B cell (primary cell): ENCODE data around the gene CTSK. TPM values are rescaled to one million over a fixed set of nuclear protein-coding genes. Genes with fewer than 3 reads are reported as not detected.

Experiments
- ATAC-seq: fragments of 200-7000 bp; cut with Tn5 transposase; one replicate; pipeline ENCODE4 v1.10.0; 2021; ENCODE audit warnings: low read depth, mild to moderate bottlenecking, moderate number of reproducible peaks, moderate library complexity
- CTCF ChIA-PET: fragments of 350-600 bp; sonication (Branson Sonifier 250); formaldehyde crosslinking; loops from one replicate; lab custom pipeline; 2021; ENCODE audit warnings: antibody characterized with exemption, inconsistent platforms; lab: Charles Lee
- POLR2A ChIA-PET: fragments of 350-600 bp; sonication (Branson Sonifier 250); formaldehyde crosslinking; loops from one replicate; lab custom pipeline; 2021; ENCODE audit warnings: antibody characterized with exemption; lab: Charles Lee
- DNase-seq: peaks from one replicate; pipeline ENCODE4 v3.0.0; 2013
- H2AFZ ChIP-seq: 2 replicates; pipeline ENCODE4 v1.6.1; 2012; ENCODE audit warnings: mild to moderate bottlenecking, low read depth, low read length; ENCODE audit not compliant: insufficient read depth, poor library complexity, severe bottlenecking
- H3K27ac ChIP-seq, 2 donors: 1 replicate in 1 of 2; 2 replicates in 1 of 2; pipeline ENCODE4 v1.5.1; 2012 to 2013; ENCODE audit warnings: low read length in 2 of 2, mild to moderate bottlenecking in 2 of 2, moderate library complexity in 1 of 2
- H3K27me3 ChIP-seq, 4 experiments: fragments of 200-600 bp in 1 of 4; sonication (generic) in 1 of 4; replicated peaks in 1 of 4; 1 replicate in 2 of 4; 2 replicates in 2 of 4; pipeline versions ENCODE4 v1.6.1 to v1.7.0; 2013 to 2016; ENCODE audit warnings: low read length in 3 of 4, mild to moderate bottlenecking in 2 of 4, mixed read lengths in 1 of 4, moderate library complexity in 1 of 4; ENCODE audit not compliant: insufficient read depth in 4 of 4, control insufficient read depth in 3 of 4; ENCODE audit errors: control extremely low read depth in 1 of 4
- H3K36me3 ChIP-seq, 2 experiments: replicated peaks in 1 of 2; 1 replicate in 1 of 2; 2 replicates in 1 of 2; pipeline versions ENCODE4 v1.6.1 to v1.7.1; 2013; ENCODE audit warnings: low read length in 1 of 2; ENCODE audit not compliant: insufficient read depth in 2 of 2, control insufficient read depth in 1 of 2; ENCODE audit errors: control extremely low read depth in 1 of 2, extremely low read depth in 1 of 2
- H3K4me1 ChIP-seq, 2 donors: fragments of 200-600 bp in 1 of 2; sonication (generic) in 1 of 2; 1 replicate in 1 of 2; 2 replicates in 1 of 2; pipeline versions ENCODE4 v1.5.1 to v1.6.1; 2013 to 2017; ENCODE audit warnings: low read length in 2 of 2; ENCODE audit not compliant: control insufficient read depth in 2 of 2, insufficient read depth in 2 of 2
- H3K4me2 ChIP-seq: replicated peaks from 2 replicates; pipeline ENCODE3; 2012; ENCODE audit warnings: mild to moderate bottlenecking, low read depth, low read length; ENCODE audit not compliant: poor library complexity, severe bottlenecking
- H3K4me3 ChIP-seq, 5 experiments: fragments of 200-600 bp in 1 of 5; sonication (generic) in 1 of 5; 1 replicate in 3 of 5; 2 replicates in 2 of 5; pipeline versions ENCODE4 v1.5.1 to v1.7.0; 2011 to 2016; ENCODE audit warnings: low read length in 4 of 5, mild to moderate bottlenecking in 4 of 5, low read depth in 2 of 5, control low read depth in 1 of 5, moderate library complexity in 1 of 5; ENCODE audit not compliant: insufficient read depth in 1 of 5; ENCODE audit errors: control extremely low read depth in 1 of 5, extremely low read depth in 1 of 5
- H3K79me2 ChIP-seq: fragments of 200-600 bp; sonication (generic); one replicate; pipeline ENCODE4 v1.6.0; 2016; ENCODE audit warnings: low read length; ENCODE audit not compliant: control insufficient read depth, insufficient read depth
- H3K9ac ChIP-seq: fragments of 200-600 bp; sonication (generic); 2 replicates; pipeline ENCODE4 v1.6.1; 2017; ENCODE audit warnings: mild to moderate bottlenecking, low read length, moderate library complexity
- H3K9me3 ChIP-seq, 3 donors: one replicate each; pipeline versions ENCODE4 v1.6.1 to v1.7.1; 2013; ENCODE audit warnings: low read length in 2 of 3; ENCODE audit not compliant: control insufficient read depth in 2 of 3, insufficient read depth in 1 of 3; ENCODE audit errors: control extremely low read depth in 1 of 3
- H4K20me1 ChIP-seq: 2 replicates; pipeline ENCODE4 v1.6.0; 2012; ENCODE audit warnings: mild to moderate bottlenecking, low read length; ENCODE audit not compliant: insufficient read depth, control insufficient read depth, poor library complexity, severe bottlenecking
- H3K27ac Mint-ChIP-seq: one replicate; pipeline ENCODE4 v1.8.0; 2021; ENCODE audit warnings: mixed read lengths
- H3K27me3 Mint-ChIP-seq: one replicate; pipeline ENCODE4 v1.8.0; 2021; ENCODE audit warnings: mixed read lengths
- H3K4me1 Mint-ChIP-seq: one replicate; pipeline ENCODE4 v1.8.0; 2021; ENCODE audit warnings: mixed read lengths
- H3K4me3 Mint-ChIP-seq: one replicate; pipeline ENCODE4 v1.8.0; 2021; ENCODE audit warnings: mixed read lengths
- H3K9me3 Mint-ChIP-seq: one replicate; pipeline ENCODE4 v1.8.0; 2022; ENCODE audit warnings: mixed read lengths; ENCODE audit not compliant: insufficient read depth
- EZH2 ChIP-seq: IDR thresholded peaks from 2 replicates; pipeline ENCODE4 v1.6.1; 2012; ENCODE audit warnings: borderline replicate concordance, low read depth, mild to moderate bottlenecking, moderate library complexity, low read length; ENCODE audit not compliant: insufficient read depth, poor library complexity, severe bottlenecking
- WGBS: methylation state at CpG from one replicate; pipeline ENCODE4 v1.1.5; 2013; ENCODE audit warnings: missing lambda C conversion rate; ENCODE audit not compliant: insufficient coverage; 5-methylcytosine and 5-hydroxymethylcytosine counted together
- intact Hi-C: fragments of 100-400 bp; cut with micrococcal nuclease; formaldehyde crosslinking; loops from one replicate; pipeline ENCODE4 v1.10.0; 2022
- polyA plus RNA-seq: library from polyadenylated mRNA; depleted of rRNA; stranded (reverse); fragments of >200 nt; gene quantifications from 2 replicates; pipeline ENCODE4 v1.2.3, GENCODE V29; 2012
- total RNA-seq, 2 donors: library from RNA; stranded (reverse); fragments of 120-200 nt in 1 of 2; gene quantifications; 1 replicate in 1 of 2; 2 replicates in 1 of 2; pipeline versions ENCODE4 v1.2.3 to v1.2.4, GENCODE V29; 2013 to 2022
- TF ChIP-seq, protein P1 (sequence below): fragments of 200-600 bp; IDR thresholded peaks from one replicate; pipeline ENCODE4 v1.8.0; 2022; ENCODE audit warnings: antibody characterized with exemption, mild to moderate bottlenecking

Gene CTSK
- total and polyA plus RNA-seq, 2 donors (not counting 1 experiment from before 2014, with no cell fraction given), result 5.3 to 6.0 TPM

DNA sequence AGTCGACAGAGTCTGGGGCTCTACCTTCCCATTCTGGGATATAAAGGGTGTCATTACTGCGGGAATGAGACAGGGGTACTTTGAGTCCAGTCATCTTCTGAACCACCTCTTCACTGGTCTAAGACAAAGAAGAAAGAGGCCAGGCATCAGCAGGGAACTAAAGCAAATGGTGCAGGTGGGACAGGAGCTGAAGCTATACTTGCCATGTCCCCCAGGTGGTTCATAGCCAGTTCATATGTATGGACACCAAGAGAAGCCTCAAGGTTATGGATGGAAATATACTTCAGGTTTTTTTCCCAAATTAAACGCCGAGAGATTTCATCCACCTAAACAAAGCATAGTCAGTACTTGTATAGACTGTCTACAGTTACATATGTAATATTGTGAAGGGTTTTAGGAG lies 2.2 kb downstream of the CTSK start:
- WGBS, result 100% methylated on average over 1 of the region's 4 CpGs
- intact Hi-C loops, result no loop called here
- CTCF ChIA-PET, result interaction anchor here (0.5 to 1.0 kb wide), 2 partner anchors 173 to 294 kb away, joined by 3 read pairs; no protein-coding TSS in a partner anchor

DNA sequence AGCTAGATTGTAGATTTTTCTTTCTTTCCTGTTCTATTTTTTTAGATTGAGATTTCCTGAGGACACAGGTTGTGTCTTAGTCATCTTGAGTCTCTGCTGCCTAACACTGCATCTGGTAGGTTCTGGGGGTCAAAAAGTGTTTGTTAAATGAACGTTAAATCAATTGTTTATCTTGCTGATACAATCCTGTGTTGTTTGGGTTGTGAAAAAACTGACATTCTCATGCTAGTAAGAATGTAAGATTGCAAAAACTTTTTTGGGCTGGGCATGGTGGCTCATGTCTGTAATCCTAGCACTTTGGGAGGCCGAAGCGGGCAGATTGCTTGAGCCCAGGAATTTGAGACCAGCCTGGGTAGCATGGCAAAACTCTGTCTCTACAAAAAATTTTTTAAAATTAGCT lies 3.4 kb downstream of the CTSK start:
- H3K4me3 ChIP-seq, result no peak overlapping the region
- ATAC-seq (no peak), DNase-seq (no peak)
- H3K9me3 ChIP-seq, result no peaks in the 10 kb centered on the region
- intact Hi-C loops, result no loop called here
- H3K4me1 Mint-ChIP-seq, result peaks cover 11% of the 10 kb centered on the region
- no peak overlapping the region for H3K4me2 ChIP-seq
- peaks cover 0 to 5% of the 10 kb centered on the region in 2 donors for H3K4me1 ChIP-seq
- no peaks in the 10 kb centered on the region for H3K27me3 ChIP-seq
- H3K36me3 ChIP-seq, result no peaks in the 10 kb centered on the region
- H3K27ac Mint-ChIP-seq, result no peak overlapping the region
- ChIA-PET POLR2A (interaction anchor here (1.1 kb wide), 2 partner anchors 54 to 176 kb away, joined by 3 read pairs; partner anchors contain the start of gene ENSA), CTCF (interaction anchor here (0.6 to 1.4 kb wide), 2 partner anchors 46 to 118 kb away, joined by 4 read pairs; no protein-coding TSS in a partner anchor)
- H3K9me3 Mint-ChIP-seq, result no peaks in the 10 kb centered on the region
- no peak overlapping the region for H2AFZ ChIP-seq
- TF ChIP-seq, protein P1, sequence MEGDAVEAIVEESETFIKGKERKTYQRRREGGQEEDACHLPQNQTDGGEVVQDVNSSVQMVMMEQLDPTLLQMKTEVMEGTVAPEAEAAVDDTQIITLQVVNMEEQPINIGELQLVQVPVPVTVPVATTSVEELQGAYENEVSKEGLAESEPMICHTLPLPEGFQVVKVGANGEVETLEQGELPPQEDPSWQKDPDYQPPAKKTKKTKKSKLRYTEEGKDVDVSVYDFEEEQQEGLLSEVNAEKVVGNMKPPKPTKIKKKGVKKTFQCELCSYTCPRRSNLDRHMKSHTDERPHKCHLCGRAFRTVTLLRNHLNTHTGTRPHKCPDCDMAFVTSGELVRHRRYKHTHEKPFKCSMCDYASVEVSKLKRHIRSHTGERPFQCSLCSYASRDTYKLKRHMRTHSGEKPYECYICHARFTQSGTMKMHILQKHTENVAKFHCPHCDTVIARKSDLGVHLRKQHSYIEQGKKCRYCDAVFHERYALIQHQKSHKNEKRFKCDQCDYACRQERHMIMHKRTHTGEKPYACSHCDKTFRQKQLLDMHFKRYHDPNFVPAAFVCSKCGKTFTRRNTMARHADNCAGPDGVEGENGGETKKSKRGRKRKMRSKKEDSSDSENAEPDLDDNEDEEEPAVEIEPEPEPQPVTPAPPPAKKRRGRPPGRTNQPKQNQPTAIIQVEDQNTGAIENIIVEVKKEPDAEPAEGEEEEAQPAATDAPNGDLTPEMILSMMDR, result no peak
- TF ChIP-seq EZH2, result no peak
- H3K4me3 Mint-ChIP-seq, result no peak overlapping the region
- H3K27ac ChIP-seq, result no peak overlapping the region
- H4K20me1 ChIP-seq, result no peaks in the 10 kb centered on the region
- 100% methylated on average over 2 of the region's 3 CpGs for WGBS
- H3K9ac ChIP-seq, result no peak overlapping the region
- no peaks in the 10 kb centered on the region for H3K27me3 Mint-ChIP-seq
- no peaks in the 10 kb centered on the region for H3K79me2 ChIP-seq

More for the DNA sequence above, 2.2 kb downstream of the CTSK start:
- H2AFZ ChIP-seq, result no peak overlapping the region
- TF ChIP-seq, protein P1, result no peak
- TF ChIP-seq EZH2, result no peak
- H3K27me3 ChIP-seq, result no peaks in the 10 kb centered on the region
- H3K9ac ChIP-seq, result no peak overlapping the region
- H3K79me2 ChIP-seq, result no peaks in the 10 kb centered on the region
- H3K27ac ChIP-seq, result no peak overlapping the region
- H3K4me3 ChIP-seq, result no peak overlapping the region
- H3K9me3 ChIP-seq, result no peaks in the 10 kb centered on the region
- no peaks in the 10 kb centered on the region for H3K9me3 Mint-ChIP-seq
- ATAC-seq (no peak), DNase-seq (no peak)
- H3K27me3 Mint-ChIP-seq, result no peaks in the 10 kb centered on the region
- H3K27ac Mint-ChIP-seq, result no peak overlapping the region
- peaks cover 11% of the 10 kb centered on the region for H3K4me1 Mint-ChIP-seq
- H3K4me1 ChIP-seq, result peaks cover 0 to 5% of the 10 kb centered on the region in 2 donors
- H3K4me3 Mint-ChIP-seq, result no peak overlapping the region
- H3K36me3 ChIP-seq, result peaks cover 0 to 6% of the 10 kb centered on the region in 2 experiments
- POLR2A ChIA-PET, result no interaction called here
- no peaks in the 10 kb centered on the region for H4K20me1 ChIP-seq
- no peak overlapping the region for H3K4me2 ChIP-seq
